Ureter (tissue), 1 donor: Measurements from ENCODE around the gene EHD4. TPM values are rescaled to one million over a fixed set of nuclear protein-coding genes. Genes with fewer than 3 reads are reported as not detected.

ENCODE experiments used
- total RNA-seq: library from RNA; stranded (reverse); gene quantifications from one replicate; pipeline ENCODE4 v1.2.4, GENCODE V29; 2023
- donor health status: DM: yes; HTN: yes; CAD: no.

Gene EHD4
- total RNA-seq, 1 donor from 2014 or later = 64.1 TPM

Other genes with a start within 250 kb of the EHD4 start
- gene MAPKBP1, start 198.1 kb downstream of the EHD4 start, total RNA-seq = 39.6 TPM
- gene JMJD7, start 144.5 kb downstream of the EHD4 start, total RNA-seq = 48.6 TPM
- 30.0 TPM for gene PLA2G4B, start 133.7 kb downstream of the EHD4 start, total RNA-seq
- 11.9 TPM for gene SPTBN5, start 78.5 kb downstream of the EHD4 start, total RNA-seq
- 0.34 TPM for gene PLA2G4E, start 48.5 kb upstream of the EHD4 start, total RNA-seq
- 0.13 TPM for gene PLA2G4D, start 122.0 kb upstream of the EHD4 start, total RNA-seq
- gene PLA2G4F, start 184.1 kb upstream of the EHD4 start, total RNA-seq = 47.8 TPM
- 96.7 TPM for gene VPS39, start 235.7 kb upstream of the EHD4 start, total RNA-seq